Smooth muscle cell (in vitro differentiated cells): ENCODE data around the gene C10orf95. TPM values are rescaled to one million over a fixed set of nuclear protein-coding genes. Genes with fewer than 3 reads are reported as not detected.
A peak's percentile ranks its signal among the peaks of the same experiment; 100 is the strongest.

Experiments
- DNase-seq: peaks from one replicate; lab custom pipeline; 2025; ENCODE audit not compliant: unreplicated experiment; lab: John Stamatoyannopoulos, UW
- H2AFZ ChIP-seq: fragments of 200-600 bp; sonication (generic); 2 replicates; pipeline ENCODE4 v1.6.0; 2016; ENCODE audit warnings: antibody characterized with exemption, low read depth, mild to moderate bottlenecking
- H3F3A ChIP-seq: fragments of 200-600 bp; sonication (generic); 2 replicates; pipeline ENCODE4 v1.6.0; 2017; ENCODE audit warnings: antibody characterized with exemption, low read depth
- H3K27ac ChIP-seq: fragments of 200-600 bp; sonication (generic); 2 replicates; pipeline ENCODE4 v1.5.1; 2016; ENCODE audit warnings: low read depth, mild to moderate bottlenecking
- H3K27me3 ChIP-seq: fragments of 200-600 bp; sonication (generic); 2 replicates; pipeline ENCODE4 v1.6.1; 2016; ENCODE audit warnings: low read depth, mild to moderate bottlenecking
- H3K36me3 ChIP-seq: fragments of 200-600 bp; sonication (generic); 2 replicates; pipeline ENCODE4 v1.5.1; 2016; ENCODE audit warnings: low read depth
- H3K4me1 ChIP-seq: fragments of 200-600 bp; sonication (generic); 2 replicates; pipeline ENCODE4 v1.5.1; 2016; ENCODE audit warnings: low read depth
- H3K4me2 ChIP-seq: fragments of 200-600 bp; sonication (generic); 2 replicates; pipeline ENCODE4 v1.6.0; 2016; ENCODE audit warnings: mild to moderate bottlenecking
- H3K4me3 ChIP-seq: fragments of 200-600 bp; sonication (generic); 2 replicates; pipeline ENCODE4 v1.5.1; 2016; ENCODE audit warnings: mild to moderate bottlenecking
- H3K79me2 ChIP-seq: fragments of 200-600 bp; sonication (generic); 2 replicates; pipeline ENCODE4 v1.6.0; 2016; ENCODE audit warnings: low read depth, mild to moderate bottlenecking
- H3K9ac ChIP-seq: fragments of 200-600 bp; sonication (generic); 2 replicates; pipeline ENCODE4 v1.6.0; 2016; ENCODE audit warnings: low read depth
- H3K9me3 ChIP-seq: fragments of 200-600 bp; sonication (generic); replicated peaks from 2 replicates; pipeline ENCODE4 v1.5.1; 2016; ENCODE audit warnings: low read depth
- H4K20me1 ChIP-seq: fragments of 200-600 bp; sonication (generic); 2 replicates; pipeline ENCODE4 v1.6.0; 2016; ENCODE audit warnings: low read depth
- WGBS: methylation state at CpG from one replicate; pipeline ENCODE4 v1.1.7; 2016; ENCODE audit warnings: low lambda C conversion rate; 5-methylcytosine and 5-hydroxymethylcytosine counted together
- polyA plus RNA-seq: library from polyadenylated mRNA; unstranded; fragments of >200 nt; fragmentation: Nextera tagmentation; extraction: Ambion mirVana; gene quantifications from 2 replicates; pipeline ENCODE4 v1.2.1, GENCODE V29; 2016
- total RNA-seq: library from RNA; depleted of rRNA; stranded (reverse); fragments of >200 nt; gene quantifications from 2 replicates; pipeline ENCODE4 v1.2.3, GENCODE V29; 2014
- TF ChIP-seq, protein P1 (sequence below): fragments of 200-600 bp; sonication (generic); IDR thresholded peaks from 2 replicates; pipeline ENCODE4 v1.5.1; 2017; ENCODE audit warnings: borderline replicate concordance, mild to moderate bottlenecking, antibody characterized with exemption; ENCODE audit not compliant: insufficient read depth, poor library complexity, severe bottlenecking

The C10orf95 gene
- total and polyA plus RNA-seq, 2 experiments from 2014 or later = 0.62 TPM; not detected in 1

DNA sequence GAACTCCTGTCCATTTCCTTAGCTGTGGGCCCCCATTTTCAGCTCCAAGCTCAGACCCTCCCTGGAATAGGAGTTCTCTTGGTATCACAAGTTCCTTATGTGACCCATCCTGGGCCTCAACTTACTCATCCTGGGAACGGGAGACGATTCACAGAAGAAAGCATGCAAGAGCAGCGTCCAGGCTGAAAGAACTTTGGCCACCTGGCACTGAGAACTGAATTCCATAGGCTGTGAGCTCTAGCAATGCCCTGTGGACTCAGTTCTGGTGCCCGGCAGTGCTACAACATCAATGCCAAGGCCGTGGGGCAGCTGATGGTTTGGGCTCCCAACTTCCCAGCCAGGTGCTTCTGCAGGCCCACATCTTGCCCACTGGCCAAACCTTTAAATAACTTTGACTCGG, 15.0 kb downstream of the C10orf95 start:
- no peak overlapping the region for H3K9ac ChIP-seq
- WGBS = 83% methylated on average over 6 of the region's 6 CpGs
- no peaks in the 10 kb centered on the region for H3K36me3 ChIP-seq
- TF ChIP-seq, protein P1, sequence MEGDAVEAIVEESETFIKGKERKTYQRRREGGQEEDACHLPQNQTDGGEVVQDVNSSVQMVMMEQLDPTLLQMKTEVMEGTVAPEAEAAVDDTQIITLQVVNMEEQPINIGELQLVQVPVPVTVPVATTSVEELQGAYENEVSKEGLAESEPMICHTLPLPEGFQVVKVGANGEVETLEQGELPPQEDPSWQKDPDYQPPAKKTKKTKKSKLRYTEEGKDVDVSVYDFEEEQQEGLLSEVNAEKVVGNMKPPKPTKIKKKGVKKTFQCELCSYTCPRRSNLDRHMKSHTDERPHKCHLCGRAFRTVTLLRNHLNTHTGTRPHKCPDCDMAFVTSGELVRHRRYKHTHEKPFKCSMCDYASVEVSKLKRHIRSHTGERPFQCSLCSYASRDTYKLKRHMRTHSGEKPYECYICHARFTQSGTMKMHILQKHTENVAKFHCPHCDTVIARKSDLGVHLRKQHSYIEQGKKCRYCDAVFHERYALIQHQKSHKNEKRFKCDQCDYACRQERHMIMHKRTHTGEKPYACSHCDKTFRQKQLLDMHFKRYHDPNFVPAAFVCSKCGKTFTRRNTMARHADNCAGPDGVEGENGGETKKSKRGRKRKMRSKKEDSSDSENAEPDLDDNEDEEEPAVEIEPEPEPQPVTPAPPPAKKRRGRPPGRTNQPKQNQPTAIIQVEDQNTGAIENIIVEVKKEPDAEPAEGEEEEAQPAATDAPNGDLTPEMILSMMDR = no peak
- no peaks in the 10 kb centered on the region for H3K27me3 ChIP-seq
- no peak overlapping the region for H3K27ac ChIP-seq
- peaks cover 23% of the 10 kb centered on the region for H3K4me1 ChIP-seq
- peak overlapping the region; percentile 86 for H3K4me2 ChIP-seq
- H4K20me1 ChIP-seq = no peaks in the 10 kb centered on the region
- H3K79me2 ChIP-seq = peaks cover 9% of the 10 kb centered on the region
- DNase-seq = no peak
- no peak overlapping the region for H2AFZ ChIP-seq
- H3K4me3 ChIP-seq = peak overlapping the region; percentile 45
- no peaks in the 10 kb centered on the region for H3K9me3 ChIP-seq
- no peaks in the 10 kb centered on the region for H3F3A ChIP-seq

GRCh38 chr10:102435529-102436233, 15.7 kb downstream of the C10orf95 start:
- peak overlapping the region; percentile 86 for H3K4me2 ChIP-seq
- 38% methylated on average over 6 of the region's 14 CpGs for WGBS
- no peak for DNase-seq
- H3F3A ChIP-seq = no peaks in the 10 kb centered on the region
- H4K20me1 ChIP-seq = no peaks in the 10 kb centered on the region
- TF ChIP-seq, protein P1 = no peak
- H3K4me1 ChIP-seq = peaks cover 23% of the 10 kb centered on the region
- H3K9ac ChIP-seq = peak overlapping the region; percentile 7
- peak overlapping the region; percentile 78 for H2AFZ ChIP-seq
- peaks cover 11% of the 10 kb centered on the region for H3K79me2 ChIP-seq
- H3K9me3 ChIP-seq = no peaks in the 10 kb centered on the region
- peak overlapping the region; percentile 45 for H3K4me3 ChIP-seq
- H3K27ac ChIP-seq = peak overlapping the region; percentile 79
- H3K36me3 ChIP-seq = no peaks in the 10 kb centered on the region
- no peaks in the 10 kb centered on the region for H3K27me3 ChIP-seq

DNA sequence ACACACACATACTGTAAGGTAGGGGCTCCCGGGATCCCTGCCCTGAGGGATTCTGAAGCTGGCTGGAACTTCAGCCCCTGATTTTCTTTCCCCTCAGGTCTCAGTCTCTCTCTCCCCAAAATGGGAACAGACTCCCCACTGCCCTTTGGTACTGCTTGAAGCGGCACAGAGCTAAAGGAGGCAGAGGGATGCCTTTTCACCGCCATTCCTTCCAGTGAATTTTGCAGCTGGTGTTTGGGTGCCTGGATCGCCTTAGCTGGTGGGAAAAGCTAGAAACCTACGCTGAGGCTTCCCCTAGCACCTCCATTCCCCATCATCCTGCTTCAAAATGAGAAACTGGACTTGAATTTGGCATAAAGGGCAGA, 16.2 kb downstream of the C10orf95 start:
- Histone ChIP-seq H4K20me1 (no peaks in the 10 kb centered on the region), H3F3A (no peaks in the 10 kb centered on the region), H3K4me3 (peak overlapping the region; percentile 45), H3K27ac (peak overlapping the region; percentile 79), H3K36me3 (no peaks in the 10 kb centered on the region), H3K4me1 (peaks cover 23% of the 10 kb centered on the region), H3K9me3 (no peaks in the 10 kb centered on the region), H3K9ac (peak overlapping the region; percentile 7), H2AFZ (peak overlapping the region; percentile 78), H3K27me3 (no peaks in the 10 kb centered on the region), H3K79me2 (peaks cover 11% of the 10 kb centered on the region), H3K4me2 (peak overlapping the region; percentile 86)
- DNase-seq = no peak
- WGBS = 55% methylated on average over 5 of the region's 5 CpGs
- TF ChIP-seq, protein P1 = no peak
